H54 (cell line): Measurements from ENCODE around the gene CLASP1.
"Not testable (repeated sequence)": the region's sequence is repeated elsewhere in the genome, so short reads cannot be mapped to it uniquely, and the experiment has no call there.

Experiments used
- DNase-seq: peaks from one replicate; pipeline ENCODE4 v3.0.0; 2011; ENCODE audit warnings: low spot score, mixed read lengths; ENCODE audit not compliant: insufficient read length
- FAIRE-seq: peaks from 3 replicates; lab custom pipeline; 2011; peaks lifted over from hg19 to GRCh38; lab: Jason Lieb, UNC
- POLR2A ChIP-seq: IDR thresholded peaks from 2 replicates; pipeline ENCODE4 v1.6.1; 2011; ENCODE audit warnings: low read depth, mild to moderate bottlenecking, low read length

The CLASP1 gene

DNA sequence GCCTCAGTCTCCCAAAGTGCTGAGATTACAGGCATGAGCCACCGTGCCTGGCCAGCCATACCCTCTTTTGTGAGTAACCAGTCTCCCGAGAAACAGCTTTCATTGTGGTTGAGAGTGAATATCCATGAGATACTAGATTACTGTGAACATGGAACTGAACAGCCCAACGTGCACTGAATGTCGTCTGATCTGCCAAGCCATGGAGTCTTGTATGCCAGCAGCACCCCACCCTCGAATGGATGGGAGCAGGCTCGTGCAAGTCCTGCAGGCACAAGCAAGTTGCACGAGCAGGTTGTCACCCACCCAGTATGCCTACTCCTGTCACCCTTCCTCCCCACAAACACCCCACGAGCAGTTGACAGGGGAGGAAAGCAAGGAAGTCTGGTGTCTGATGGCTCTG is 327.8 kb downstream of the CLASP1 start:
- no peak for TF ChIP-seq POLR2A
- FAIRE-seq, result no peak
- DNase-seq, result no peak

DNA sequence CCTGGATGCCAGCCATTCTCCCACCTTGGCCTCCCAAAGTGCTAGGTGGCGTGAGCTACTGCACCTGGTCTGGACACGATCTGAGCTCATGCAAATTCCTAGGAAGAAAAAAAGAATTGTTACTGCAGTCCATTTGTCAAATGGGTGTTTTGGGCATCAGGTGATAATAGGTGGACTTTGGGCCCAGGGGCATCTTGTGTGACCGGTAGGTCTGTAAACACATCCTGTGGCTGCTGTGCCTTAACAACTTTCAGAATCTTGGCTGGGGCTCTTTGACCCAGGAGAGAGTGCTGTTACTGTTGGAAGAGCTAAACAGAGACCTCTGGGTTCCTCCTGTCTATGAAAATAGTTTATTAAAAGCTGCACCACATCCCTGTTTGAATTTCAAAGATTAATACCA is 329.3 kb downstream of the CLASP1 start:
- no peak for FAIRE-seq
- no peak for DNase-seq
- no peak for TF ChIP-seq POLR2A

DNA sequence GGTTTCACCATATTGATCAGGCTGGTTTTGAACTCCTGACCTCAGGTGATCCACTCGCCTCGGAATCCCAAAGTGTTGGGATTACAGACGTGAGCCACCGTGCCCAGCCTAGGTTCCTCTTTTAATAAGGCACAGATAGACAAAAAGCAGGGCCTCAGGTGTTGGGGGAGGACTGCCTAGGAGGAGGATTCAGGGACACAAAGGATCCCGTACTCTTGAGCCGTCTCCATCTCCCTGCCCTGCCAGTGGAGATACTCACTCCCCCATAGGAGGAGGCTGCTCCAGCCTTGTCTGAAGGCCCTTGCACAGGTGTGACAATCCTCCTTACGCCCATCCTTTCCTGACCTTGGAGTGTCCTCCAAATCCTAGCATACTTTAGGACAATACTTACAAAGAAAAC is 332.3 kb downstream of the CLASP1 start:
- TF ChIP-seq POLR2A, result no peak
- no peak for FAIRE-seq
- DNase-seq, result no peak

DNA sequence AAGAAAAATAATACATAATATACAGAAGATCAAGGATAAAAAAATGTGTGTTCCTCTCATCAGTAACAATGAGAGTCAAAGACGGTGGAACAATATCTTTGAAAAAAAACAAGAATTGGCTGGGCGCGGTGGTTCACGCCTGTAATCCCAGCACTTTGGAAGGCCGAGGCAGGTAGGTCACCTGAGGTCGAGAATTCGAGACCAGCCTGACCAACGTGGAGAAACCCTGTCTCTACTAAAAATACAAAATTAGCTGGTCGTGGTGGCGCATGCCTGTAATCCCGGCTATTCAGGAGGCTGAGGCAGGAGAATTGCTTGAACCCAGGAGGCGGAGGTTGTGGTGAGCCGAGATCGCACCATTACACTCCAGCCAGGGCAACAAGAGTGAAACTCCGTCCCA is 335.6 kb downstream of the CLASP1 start:
- not testable (repeated sequence) for DNase-seq, FAIRE-seq

DNA sequence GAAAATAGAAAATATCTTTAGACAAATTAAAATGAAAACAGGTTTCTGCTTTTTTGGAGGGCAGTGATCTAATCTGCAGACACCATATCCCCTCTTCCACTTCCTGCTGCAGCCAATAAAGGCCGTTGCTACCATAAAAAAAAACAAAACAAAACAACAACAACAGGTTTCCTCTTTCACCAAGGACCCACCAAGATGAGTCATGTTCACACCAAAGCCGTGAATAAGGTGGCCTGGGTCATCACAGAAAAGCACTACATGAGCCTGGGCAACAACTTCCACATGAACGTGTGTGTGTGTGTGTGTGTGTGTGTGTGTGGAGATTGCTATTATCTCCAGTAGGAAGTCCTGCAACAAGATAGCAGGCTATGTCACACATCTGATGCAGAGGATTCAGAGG is 339.5 kb downstream of the CLASP1 start:
- no peak for FAIRE-seq
- no peak for DNase-seq
- no peak for TF ChIP-seq POLR2A

DNA sequence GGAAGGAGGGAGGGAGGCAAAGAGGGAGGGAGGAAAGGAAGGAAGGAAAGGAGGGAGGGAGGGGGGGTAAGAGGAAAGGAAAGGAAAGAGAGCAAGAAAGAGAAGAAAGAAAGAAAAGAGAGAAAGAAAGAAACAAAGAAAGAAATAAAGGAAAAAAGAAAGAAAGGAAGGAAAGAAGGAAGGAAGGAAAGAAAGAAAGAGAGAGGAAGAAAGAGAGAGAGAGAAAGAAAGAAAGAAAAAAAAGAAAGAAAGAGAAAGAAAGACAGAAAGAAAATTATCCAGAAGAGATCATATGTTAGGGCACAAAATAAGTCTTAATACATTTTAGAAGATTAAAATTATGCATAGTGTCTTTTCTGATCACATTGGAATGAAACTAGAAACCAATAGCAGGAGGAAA is 339.9 kb downstream of the CLASP1 start:
- DNase-seq, result no peak
- no peak for FAIRE-seq
- TF ChIP-seq POLR2A, result no peak

DNA sequence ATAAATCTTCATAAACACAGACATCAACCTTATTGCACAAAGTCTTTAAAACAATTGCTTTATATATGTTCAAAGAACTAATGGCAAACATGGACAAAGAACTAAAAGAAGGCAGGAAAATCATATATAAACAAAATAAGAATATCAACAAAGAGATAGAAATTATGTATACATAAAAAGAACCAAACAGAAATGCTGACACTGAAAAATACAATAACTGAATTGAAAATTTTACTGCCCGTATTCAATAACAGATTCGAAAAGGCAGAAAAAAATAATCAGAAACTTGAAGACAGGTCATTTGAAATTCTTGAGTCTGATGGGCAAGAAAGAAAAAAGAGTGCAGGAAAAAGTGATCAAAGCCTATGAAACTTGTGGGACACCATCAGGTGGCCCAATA is 342.2 kb downstream of the CLASP1 start:
- FAIRE-seq, result no peak
- TF ChIP-seq POLR2A, result no peak

DNA sequence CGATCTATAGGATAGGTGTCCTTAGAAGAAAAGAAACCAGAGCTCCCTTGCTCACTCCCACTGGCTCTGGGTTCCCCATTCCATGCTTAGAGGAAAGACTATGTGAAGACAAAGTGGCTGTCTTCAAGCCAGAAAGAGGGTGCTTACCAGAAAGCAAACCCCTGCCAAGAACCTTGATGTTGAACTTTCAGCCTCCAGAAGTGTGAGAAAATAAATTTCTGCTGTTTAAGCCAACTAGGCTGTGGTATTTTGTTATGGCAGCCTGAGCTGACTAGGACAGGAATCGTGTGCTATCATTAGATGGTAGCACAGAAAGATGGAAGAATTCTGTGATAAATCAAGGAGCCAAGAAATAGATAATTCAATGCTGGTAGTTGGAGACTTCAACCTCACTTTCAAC is 344.3 kb downstream of the CLASP1 start:
- FAIRE-seq (no peak), DNase-seq (no peak)
- TF ChIP-seq POLR2A, result no peak

More for the DNA sequence above, 342.2 kb downstream of the CLASP1 start:
- DNase-seq, result no peak

DNA sequence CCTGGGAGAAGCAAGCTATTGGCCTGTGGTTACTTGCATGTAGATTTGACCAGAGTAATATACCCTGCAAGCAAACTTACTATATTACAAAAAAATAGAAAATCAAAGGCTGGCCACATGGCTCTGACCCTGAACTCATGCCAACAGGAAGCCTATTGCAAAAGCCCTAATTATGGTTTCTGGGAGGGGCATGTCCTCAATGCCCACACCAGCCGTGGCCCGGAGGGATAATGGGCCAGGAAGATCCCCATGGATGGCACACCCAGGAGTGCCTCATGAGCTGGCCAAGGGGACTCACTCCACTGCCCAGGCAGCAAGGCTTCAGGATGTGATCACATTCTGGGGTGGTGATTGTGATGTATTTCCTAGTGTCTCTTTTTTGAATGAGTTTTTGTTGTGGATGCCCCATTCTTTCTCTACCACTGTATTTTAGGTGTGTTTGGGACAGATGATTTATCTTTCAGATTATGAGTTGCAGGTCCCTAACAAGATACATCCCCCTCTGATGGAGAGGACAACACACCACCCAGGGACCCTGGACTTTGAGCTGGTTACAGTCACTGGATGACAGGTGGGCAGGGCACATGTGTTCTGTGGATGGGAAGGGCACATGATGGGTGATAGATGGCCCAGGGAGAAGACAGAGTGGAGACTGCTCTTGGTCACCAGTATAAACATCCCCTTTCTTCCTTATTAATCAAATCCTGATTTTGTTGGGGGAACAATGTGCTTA is 345.6 kb downstream of the CLASP1 start:
- no peak for DNase-seq
- no peak for TF ChIP-seq POLR2A
- FAIRE-seq, result no peak

DNA sequence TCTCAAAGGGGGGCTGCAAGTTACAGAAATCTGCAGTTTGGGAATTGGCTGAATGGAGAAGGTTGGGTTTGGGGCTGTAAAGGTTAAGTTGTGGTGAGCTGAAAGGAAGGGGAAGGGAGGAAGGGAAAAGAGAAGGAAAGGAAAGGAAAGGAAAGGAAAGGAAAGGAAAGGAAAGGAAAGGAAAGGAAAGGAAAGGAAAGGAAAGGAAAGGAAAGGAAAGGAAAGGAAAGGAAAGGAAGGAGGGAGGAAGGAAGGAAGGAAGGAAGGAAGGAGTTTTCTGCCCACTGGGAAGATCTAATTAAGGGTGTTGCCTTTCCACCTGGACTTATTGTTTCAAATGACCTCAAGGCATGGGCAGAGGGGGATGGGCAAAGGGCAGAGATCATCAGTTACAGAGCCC is 348.1 kb downstream of the CLASP1 start:
- not testable (repeated sequence) for FAIRE-seq, DNase-seq

DNA sequence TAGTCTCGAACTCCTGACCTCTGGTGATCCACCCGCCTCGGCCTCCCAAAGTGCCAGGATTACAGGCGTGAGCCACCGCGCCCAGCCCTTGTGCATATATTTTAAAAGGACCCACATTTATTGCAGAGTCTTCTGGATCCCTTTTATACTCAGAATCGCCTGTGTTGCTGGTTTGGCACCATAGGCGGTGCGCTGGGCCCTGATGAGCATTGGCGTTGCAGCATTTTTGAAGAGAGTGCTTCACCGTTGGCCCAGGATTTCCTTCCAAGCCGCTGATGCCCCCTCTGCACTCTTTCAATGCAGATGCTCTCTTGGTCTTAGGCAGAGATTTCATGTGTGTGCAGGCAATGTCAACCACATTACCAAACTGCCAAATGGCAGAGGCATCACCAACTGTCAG is 350.8 kb downstream of the CLASP1 start:
- DNase-seq (no peak), FAIRE-seq (no peak)
- no peak for TF ChIP-seq POLR2A

DNA sequence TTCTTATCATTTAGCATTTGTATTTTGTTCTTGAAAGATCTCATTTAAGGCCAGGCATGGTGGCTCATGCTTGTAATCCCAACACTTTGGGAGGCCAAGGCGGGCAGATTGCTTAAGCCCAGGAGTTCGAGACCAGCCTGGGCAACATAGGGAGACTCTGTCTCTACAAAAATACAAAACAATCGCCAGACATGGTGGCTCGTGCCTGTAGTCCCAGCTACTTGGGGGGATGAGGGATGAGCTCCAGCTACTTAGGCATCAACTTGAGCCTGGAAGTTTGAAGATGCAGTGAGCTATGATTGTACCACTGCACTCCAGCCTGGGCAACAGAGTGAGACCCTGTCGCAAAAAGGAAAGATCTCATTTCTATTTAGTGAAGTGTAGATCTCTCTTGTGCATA is 351.4 kb downstream of the CLASP1 start:
- FAIRE-seq, DNase-seq: not testable (repeated sequence)

DNA sequence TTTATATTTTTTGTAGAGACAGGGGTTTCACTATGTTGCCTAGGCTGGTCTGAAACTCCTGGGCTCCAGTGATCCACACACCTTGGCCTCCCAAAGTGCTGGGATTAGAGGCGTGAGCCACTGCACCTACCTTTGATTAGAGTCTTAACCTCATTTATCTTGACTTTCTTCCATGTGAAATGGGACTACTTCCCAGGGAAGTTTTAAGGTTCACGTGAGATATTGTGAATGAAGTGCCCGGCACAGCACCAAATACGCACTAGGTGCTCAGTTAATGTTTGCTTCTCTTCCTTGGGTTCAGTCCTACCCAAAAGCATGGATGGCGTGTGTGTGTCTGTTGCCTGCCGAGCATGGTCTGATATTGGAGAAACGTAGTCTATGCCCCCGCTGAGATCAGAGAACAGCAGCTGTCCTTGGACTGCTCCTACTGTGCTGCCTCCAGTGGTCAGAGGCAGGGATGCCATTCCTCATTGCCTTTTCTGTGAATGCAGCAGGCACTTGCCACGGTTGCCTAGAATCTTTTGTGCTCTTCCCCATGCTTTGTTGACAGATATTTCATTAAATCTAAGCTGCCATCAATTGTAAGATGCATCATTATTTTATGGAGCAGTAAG is 351.9 kb downstream of the CLASP1 start:
- TF ChIP-seq POLR2A, result no peak
- FAIRE-seq, result no peak
- peak; percentile 68 for DNase-seq

DNA sequence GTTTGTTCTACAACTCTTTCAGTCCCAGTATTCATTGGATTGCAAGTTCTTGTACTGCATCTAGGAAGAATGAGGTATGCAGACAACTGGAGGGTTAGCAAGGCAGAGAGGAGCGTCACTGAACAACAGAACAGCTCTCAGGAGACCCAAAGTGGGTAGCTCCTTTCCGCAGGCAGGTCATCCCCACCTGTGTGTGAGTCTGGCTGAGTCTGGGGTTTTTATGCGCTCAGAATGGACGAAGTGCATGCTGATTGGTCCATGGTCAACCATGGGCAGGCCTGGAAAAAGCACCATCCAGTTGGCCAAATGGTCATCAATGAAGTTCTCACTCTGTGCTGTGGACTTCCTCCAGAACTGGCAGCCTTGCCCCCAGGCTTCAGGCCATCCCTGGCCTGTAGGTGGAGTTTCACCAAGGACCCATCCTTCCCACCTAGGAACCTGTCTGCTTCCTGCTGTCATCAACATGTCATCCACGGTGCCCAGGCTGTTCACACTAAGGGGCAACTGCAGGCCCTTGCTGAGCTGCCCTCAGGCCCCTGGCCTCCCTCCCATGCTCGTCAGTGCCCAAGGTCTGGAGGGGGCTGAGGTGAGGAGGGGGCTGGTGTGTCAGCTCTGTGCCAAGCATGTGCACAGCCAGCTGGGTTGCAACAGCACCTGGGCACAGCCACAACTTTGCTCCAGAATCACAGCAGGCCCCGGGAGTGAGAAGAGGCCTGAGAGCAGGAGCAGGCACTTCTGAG is 353.2 kb downstream of the CLASP1 start:
- TF ChIP-seq POLR2A, result no peak
- FAIRE-seq (no peak), DNase-seq (no peak)
